ENCODE data around the gene CCDC149. TPM values are rescaled to one million over a fixed set of nuclear protein-coding genes. Genes with fewer than 3 reads are reported as not detected.

CCDC149 gene
- total RNA-seq, 1 experiment from 2014 or later, result 0.95 TPM

DNA sequence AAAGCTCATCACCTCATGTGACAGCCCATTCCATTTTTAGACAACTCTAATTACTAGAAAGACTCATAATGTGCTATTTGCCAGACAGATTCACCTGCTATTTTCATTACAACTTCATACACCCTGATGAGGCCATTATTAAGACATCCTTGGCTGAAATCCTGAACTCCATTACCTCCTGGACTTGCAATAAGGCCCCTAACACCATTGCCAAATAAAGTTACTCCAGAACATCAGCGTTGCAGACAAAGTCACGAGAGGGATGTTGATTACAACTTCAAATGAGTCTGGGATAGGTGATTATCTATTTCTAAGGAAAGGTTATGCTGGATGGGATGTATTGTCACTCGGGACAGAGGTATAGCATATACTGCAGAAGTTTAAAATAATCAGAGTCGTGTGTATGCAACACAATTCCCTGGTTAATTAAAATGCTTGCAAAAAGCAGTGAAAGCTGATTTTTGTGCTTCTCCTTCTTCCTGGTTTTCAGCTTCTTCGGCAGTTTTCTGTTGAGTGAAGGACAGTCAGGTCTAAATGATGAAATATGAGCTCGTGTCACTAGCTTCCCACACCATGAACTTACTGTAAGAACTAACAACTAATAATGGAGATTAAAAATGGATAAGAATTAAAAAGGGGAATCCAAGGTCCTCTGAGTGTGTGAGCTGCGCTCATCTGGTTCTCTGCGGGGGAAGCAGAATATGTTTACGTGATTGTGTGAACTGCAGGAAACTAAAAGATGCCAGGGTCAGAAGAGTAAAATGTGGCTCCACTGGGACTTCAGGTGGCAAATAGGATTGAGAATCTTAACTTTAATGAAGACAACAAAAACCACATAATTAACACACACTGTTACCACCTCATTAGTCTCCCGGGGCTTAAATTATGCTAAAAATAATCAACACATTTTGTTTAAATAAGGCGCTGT lies 135.0 kb downstream of the CCDC149 start:
- Histone ChIP-seq H3K4me3 (ENCODE audit: low read depth, low read length) (no peak overlapping the region), H3K27me3 (replicated peaks; ENCODE audit: control insufficient read depth, insufficient read depth, low read length) (no peaks in the 10 kb centered on the region), H3K4me1 (no peaks in the 10 kb centered on the region), H3K9me3 (no peaks in the 10 kb centered on the region), H3K36me3 (ENCODE audit: control insufficient read depth, insufficient read depth, low read length) (no peaks in the 10 kb centered on the region)
- Mint-ChIP-seq H3K4me3 (ENCODE audit: unreplicated experiment) (no peak overlapping the region), H3K36me3 (ENCODE audit: insufficient read depth, unreplicated experiment) (no peaks in the 10 kb centered on the region), H3K27ac (ENCODE audit: unreplicated experiment) (no peak overlapping the region), H3K27me3 (ENCODE audit: insufficient read depth, unreplicated experiment) (peaks cover 2% of the 10 kb centered on the region), H3K4me1 (ENCODE audit: low read depth, unreplicated experiment) (no peaks in the 10 kb centered on the region), H3K9me3 (ENCODE audit: unreplicated experiment) (no peaks in the 10 kb centered on the region)
- CTCF ChIA-PET, result no interaction called here
- no peak for DNase-seq
- TF ChIP-seq, protein P1, sequence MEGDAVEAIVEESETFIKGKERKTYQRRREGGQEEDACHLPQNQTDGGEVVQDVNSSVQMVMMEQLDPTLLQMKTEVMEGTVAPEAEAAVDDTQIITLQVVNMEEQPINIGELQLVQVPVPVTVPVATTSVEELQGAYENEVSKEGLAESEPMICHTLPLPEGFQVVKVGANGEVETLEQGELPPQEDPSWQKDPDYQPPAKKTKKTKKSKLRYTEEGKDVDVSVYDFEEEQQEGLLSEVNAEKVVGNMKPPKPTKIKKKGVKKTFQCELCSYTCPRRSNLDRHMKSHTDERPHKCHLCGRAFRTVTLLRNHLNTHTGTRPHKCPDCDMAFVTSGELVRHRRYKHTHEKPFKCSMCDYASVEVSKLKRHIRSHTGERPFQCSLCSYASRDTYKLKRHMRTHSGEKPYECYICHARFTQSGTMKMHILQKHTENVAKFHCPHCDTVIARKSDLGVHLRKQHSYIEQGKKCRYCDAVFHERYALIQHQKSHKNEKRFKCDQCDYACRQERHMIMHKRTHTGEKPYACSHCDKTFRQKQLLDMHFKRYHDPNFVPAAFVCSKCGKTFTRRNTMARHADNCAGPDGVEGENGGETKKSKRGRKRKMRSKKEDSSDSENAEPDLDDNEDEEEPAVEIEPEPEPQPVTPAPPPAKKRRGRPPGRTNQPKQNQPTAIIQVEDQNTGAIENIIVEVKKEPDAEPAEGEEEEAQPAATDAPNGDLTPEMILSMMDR (IDR thresholded peaks at IDR 0.05; ENCODE audit: insufficient read depth in 1 of 2, low read depth in 1 of 2, low read length in 1 of 2, severe bottlenecking in 1 of 2, unreplicated experiment in 1 of 2), result no peak
- intact Hi-C loops (cut with micrococcal nuclease; ENCODE audit: unreplicated experiment), result no loop called here
- POLR2A ChIA-PET, result no interaction called here
- no TSS peak for BruUV-seq (replicated peaks)

DNA sequence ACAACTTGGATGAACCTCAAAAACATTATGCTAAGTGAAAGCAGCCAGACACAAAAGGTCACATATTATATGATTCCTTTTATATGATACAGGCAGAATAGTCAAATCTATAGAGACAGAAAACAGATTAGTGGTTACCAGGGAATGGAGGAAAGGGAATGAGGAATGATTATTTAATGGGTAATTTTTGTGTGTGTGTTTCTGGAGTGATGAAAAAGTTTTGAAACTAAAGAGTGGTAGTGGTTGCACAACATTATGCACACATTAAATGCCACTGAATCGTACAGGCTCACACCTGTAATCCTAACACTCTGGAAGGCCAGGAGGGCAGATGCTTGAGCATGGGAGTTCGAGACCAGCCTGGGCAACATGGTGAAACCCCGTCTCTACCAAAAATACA lies 137.1 kb downstream of the CCDC149 start:
- intact Hi-C loops (cut with micrococcal nuclease; ENCODE audit: unreplicated experiment), result no loop called here
- no peaks in the 10 kb centered on the region for H3K36me3 ChIP-seq (ENCODE audit: control insufficient read depth, insufficient read depth, low read length)
- ChIA-PET POLR2A (no interaction called here), CTCF (no interaction called here)
- Mint-ChIP-seq H3K9me3 (ENCODE audit: unreplicated experiment) (no peaks in the 10 kb centered on the region), H3K4me3 (ENCODE audit: unreplicated experiment) (no peak overlapping the region), H3K27me3 (ENCODE audit: insufficient read depth, unreplicated experiment) (peaks cover 2% of the 10 kb centered on the region), H3K36me3 (ENCODE audit: insufficient read depth, unreplicated experiment) (no peaks in the 10 kb centered on the region), H3K27ac (ENCODE audit: unreplicated experiment) (no peak overlapping the region), H3K4me1 (ENCODE audit: low read depth, unreplicated experiment) (no peaks in the 10 kb centered on the region)
- no peaks in the 10 kb centered on the region for H3K27me3 ChIP-seq (replicated peaks; ENCODE audit: control insufficient read depth, insufficient read depth, low read length)
- no peaks in the 10 kb centered on the region for H3K4me1 ChIP-seq
- DNase-seq, result no peak
- no peak overlapping the region for H3K4me3 ChIP-seq (ENCODE audit: low read depth, low read length)
- no TSS peak for BruUV-seq (replicated peaks)
- no peaks in the 10 kb centered on the region for H3K9me3 ChIP-seq
- TF ChIP-seq, protein P1 (IDR thresholded peaks at IDR 0.05; ENCODE audit: insufficient read depth in 1 of 2, low read depth in 1 of 2, low read length in 1 of 2, severe bottlenecking in 1 of 2, unreplicated experiment in 1 of 2), result no peak

DNA sequence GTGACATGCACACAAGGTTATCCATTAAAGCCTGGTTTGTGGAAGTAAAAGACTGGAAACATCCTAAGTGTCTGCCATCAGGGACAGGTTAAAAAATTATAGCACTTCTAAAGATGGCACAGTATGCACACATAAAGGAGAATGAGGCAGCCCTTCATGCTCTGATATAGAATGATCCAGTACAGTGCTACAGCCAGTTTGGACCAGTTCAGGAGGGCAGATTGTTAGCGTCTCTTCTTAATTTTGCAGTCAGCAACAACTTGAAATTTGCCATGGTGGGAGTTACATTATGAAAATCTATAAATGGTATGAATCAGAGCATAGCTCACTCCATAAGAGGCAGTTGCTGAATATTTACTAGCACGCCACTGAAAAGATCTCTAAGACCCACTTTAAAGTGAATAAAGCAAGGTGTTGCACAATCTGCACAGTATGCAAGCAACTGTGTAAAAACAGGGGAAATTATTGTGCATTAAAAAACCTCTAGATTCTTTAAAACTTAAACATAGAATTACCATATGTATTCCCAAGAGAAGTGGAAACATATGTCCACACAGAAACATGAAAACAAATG lies 137.7 kb downstream of the CCDC149 start:
- BruUV-seq (replicated peaks), result no TSS peak
- Mint-ChIP-seq H3K27me3 (ENCODE audit: insufficient read depth, unreplicated experiment) (peaks cover 1% of the 10 kb centered on the region), H3K4me1 (ENCODE audit: low read depth, unreplicated experiment) (no peaks in the 10 kb centered on the region), H3K36me3 (ENCODE audit: insufficient read depth, unreplicated experiment) (no peaks in the 10 kb centered on the region), H3K4me3 (ENCODE audit: unreplicated experiment) (no peak overlapping the region), H3K27ac (ENCODE audit: unreplicated experiment) (no peak overlapping the region), H3K9me3 (ENCODE audit: unreplicated experiment) (no peaks in the 10 kb centered on the region)
- H3K4me1 ChIP-seq, result no peaks in the 10 kb centered on the region
- no peak overlapping the region for H3K4me3 ChIP-seq (ENCODE audit: low read depth, low read length)
- ChIA-PET POLR2A (no interaction called here), CTCF (no interaction called here)
- H3K9me3 ChIP-seq, result no peaks in the 10 kb centered on the region
- no peak for DNase-seq
- H3K27me3 ChIP-seq (replicated peaks; ENCODE audit: control insufficient read depth, insufficient read depth, low read length), result no peaks in the 10 kb centered on the region
- intact Hi-C loops (cut with micrococcal nuclease; ENCODE audit: unreplicated experiment), result no loop called here
- H3K36me3 ChIP-seq (ENCODE audit: control insufficient read depth, insufficient read depth, low read length), result no peaks in the 10 kb centered on the region
- TF ChIP-seq, protein P1 (IDR thresholded peaks at IDR 0.05; ENCODE audit: insufficient read depth in 1 of 2, low read depth in 1 of 2, low read length in 1 of 2, severe bottlenecking in 1 of 2, unreplicated experiment in 1 of 2), result no peak
